ENCODE results near the gene PXYLP1.

DNA sequence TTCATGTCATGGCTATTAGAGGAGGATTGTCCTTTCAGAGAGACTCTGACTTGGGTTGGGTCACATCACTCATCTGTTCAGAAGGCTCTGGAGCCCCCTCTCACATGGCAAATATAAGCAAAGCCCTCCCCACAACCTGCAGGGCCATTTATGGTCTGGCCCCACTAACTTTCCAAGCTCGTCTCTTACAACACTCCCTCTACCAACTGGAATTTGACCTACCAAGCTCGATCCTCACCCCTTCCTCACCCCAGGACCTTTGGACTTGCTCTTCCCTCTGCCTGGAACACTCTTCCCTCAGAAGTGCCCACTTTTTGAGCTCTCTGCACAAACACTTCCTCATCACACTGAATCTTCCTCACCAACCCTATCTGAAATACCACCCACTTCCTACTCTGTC lies 14.2 kb upstream of the PXYLP1 start:
- TF ChIP-seq, protein P1, sequence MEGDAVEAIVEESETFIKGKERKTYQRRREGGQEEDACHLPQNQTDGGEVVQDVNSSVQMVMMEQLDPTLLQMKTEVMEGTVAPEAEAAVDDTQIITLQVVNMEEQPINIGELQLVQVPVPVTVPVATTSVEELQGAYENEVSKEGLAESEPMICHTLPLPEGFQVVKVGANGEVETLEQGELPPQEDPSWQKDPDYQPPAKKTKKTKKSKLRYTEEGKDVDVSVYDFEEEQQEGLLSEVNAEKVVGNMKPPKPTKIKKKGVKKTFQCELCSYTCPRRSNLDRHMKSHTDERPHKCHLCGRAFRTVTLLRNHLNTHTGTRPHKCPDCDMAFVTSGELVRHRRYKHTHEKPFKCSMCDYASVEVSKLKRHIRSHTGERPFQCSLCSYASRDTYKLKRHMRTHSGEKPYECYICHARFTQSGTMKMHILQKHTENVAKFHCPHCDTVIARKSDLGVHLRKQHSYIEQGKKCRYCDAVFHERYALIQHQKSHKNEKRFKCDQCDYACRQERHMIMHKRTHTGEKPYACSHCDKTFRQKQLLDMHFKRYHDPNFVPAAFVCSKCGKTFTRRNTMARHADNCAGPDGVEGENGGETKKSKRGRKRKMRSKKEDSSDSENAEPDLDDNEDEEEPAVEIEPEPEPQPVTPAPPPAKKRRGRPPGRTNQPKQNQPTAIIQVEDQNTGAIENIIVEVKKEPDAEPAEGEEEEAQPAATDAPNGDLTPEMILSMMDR (IDR thresholded peaks at IDR 0.05; ENCODE audit: borderline replicate concordance, extremely low read depth, low read length, poor library complexity, severe bottlenecking) = no peak
- no peak for TF ChIP-seq EZH2 (IDR thresholded peaks at IDR 0.05; ENCODE audit: borderline replicate concordance, low read depth, low read length, severe bottlenecking)

Measured in DND-41 (cell line).